IPS-20b (cell line): ENCODE data around the gene LDB1.

Source experiments
- H3K27ac ChIP-seq: one replicate; pipeline ENCODE4 v1.5.1; 2013; ENCODE audit warnings: low read length
- H3K27me3 ChIP-seq: 2 replicates; pipeline ENCODE4 v1.6.1; 2013; ENCODE audit warnings: mild to moderate bottlenecking, low read length, inconsistent platforms; ENCODE audit not compliant: insufficient read depth
- H3K36me3 ChIP-seq: 2 replicates; pipeline ENCODE4 v1.6.1; 2013; ENCODE audit warnings: low read depth, mild to moderate bottlenecking, inconsistent platforms, low read length, moderate library complexity; ENCODE audit not compliant: insufficient read depth
- H3K4me1 ChIP-seq: 2 replicates; pipeline ENCODE4 v1.6.1; 2013; ENCODE audit warnings: mild to moderate bottlenecking, control low read depth, inconsistent platforms, low read length, moderate library complexity; ENCODE audit not compliant: insufficient read depth
- H3K4me3 ChIP-seq: 2 replicates; pipeline ENCODE4 v1.5.1; 2013; ENCODE audit warnings: mild to moderate bottlenecking, low read length, inconsistent platforms
- H3K9ac ChIP-seq: 2 replicates; pipeline ENCODE4 v1.6.1; 2013; ENCODE audit warnings: low read depth, mild to moderate bottlenecking, inconsistent platforms, low read length, moderate library complexity
- H3K9me3 ChIP-seq: 2 replicates; pipeline ENCODE4 v1.6.1; 2013; ENCODE audit warnings: mild to moderate bottlenecking, low read depth, low read length, inconsistent platforms; ENCODE audit not compliant: insufficient read depth

LDB1 gene

DNA sequence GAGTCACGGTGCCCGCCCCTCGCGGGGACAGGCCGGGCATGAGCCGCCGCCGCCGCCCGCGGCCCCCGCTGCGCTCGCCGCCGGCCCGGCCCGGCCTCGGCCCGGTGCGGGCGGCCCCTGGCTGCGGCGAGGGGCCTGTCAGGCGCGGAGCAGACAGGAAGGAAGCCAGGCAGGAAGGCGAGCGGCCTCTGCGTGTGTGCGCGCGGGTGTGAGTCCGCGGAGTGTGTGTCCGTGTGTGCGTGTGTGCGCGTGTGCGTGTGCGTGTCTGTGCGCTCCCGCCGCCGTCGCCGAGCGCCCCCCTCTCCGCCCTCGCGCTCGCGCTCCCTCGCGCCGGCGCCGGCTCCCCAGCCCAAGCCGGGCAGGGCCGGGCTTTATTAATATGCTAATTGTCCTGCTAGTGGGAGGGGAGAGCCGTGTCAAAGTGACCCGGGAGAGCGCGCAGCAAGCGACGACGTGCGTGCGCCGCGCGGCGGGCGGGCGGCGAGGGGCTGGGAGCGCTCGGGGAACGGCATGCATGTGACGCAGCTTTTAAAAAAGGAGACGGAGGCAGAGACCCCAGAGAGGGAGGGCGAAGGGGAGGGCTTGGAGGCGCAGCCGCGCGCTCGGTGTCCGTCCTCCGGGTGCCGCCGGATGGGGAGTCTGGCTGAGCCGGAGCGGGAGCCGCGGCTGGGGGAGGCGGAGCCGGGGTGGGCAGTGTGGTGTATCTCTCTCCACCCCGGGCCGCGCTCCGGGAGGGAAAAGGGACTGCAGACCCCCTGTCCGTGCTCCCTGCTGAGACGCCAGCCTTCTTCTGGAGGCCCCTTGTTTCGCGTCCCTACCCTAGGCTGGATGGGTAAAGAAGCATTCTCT, at the start of gene LDB1:
Gene LDB1 (minus strand): TSS at position 227 of the 849 bp plus-strand sequence. CDS start 258 bp downstream, outside the sequence.
- peak within 1 kb of the TSS; percentile 93 for H3K27ac ChIP-seq
- no peaks in the 10 kb centered on the region for H3K36me3 ChIP-seq
- no peaks in the 10 kb centered on the region for H3K9me3 ChIP-seq
- peak within 1 kb of the TSS; percentile 85; the same call in 1 of the 2 replicates for H3K9ac ChIP-seq
- H3K27me3 ChIP-seq: no peaks in the 10 kb centered on the region
- H3K4me3 ChIP-seq: peak within 1 kb of the TSS; percentile 82
- H3K4me1 ChIP-seq: peaks cover 49% of the 10 kb centered on the region

DNA sequence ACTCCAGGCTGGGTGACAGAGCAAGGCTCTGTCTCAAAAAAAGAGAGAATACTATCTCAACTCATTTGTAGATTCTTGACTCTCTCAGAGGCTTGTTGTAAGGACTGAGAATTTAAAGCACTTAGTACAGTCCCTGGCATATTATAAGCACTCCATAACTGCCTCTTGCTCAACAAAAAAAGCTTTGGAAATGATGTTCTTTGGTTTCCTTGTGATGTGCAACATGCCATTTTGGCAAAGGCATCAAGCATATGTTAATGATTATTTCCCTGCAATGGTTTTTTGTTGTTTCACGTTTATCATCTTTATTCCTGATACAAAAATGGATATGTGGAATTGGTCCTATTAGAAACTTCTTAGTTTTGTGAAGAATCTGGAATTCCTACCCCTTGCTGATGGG, 47.7 kb upstream of the LDB1 start:
- Histone ChIP-seq H3K27me3 (no peaks in the 10 kb centered on the region), H3K4me1 (peaks cover 4% of the 10 kb centered on the region; the same call in 1 of the 2 replicates), H3K36me3 (peaks cover 14% of the 10 kb centered on the region), H3K27ac (no peak overlapping the region), H3K9ac (no peak overlapping the region), H3K4me3 (no peak overlapping the region), H3K9me3 (no peaks in the 10 kb centered on the region)

DNA sequence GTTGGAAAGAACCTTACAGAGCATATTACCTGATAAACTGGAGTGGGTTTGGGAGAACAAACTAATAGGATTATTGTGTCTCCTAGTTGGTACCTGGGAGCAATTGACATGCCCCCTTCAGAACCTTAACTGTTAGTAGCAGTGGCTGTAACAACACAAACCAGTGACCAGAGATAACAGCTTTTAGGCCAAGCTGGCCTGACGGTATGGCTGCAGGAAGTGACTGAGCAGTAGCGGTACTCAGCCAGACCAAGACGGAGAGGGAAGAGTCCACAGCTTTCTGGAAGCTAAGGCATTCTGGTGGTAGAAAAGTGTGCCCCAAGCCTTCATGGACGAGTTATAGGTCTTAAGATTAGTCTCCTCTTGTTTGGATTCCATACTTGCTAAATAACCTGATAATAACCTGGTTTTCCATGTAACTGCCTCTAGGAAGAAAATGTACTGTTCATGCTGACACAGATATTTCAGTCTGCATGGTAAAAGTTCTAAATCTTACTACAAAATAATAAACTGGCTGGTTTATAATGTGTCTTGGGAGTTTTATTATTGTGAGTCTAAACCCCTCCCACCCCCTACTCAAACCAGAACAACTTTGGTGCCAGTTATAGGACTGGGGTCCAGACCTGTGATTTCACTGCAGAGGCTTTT, 43.3 kb upstream of the LDB1 start:
- Histone ChIP-seq H3K9me3 (no peaks in the 10 kb centered on the region), H3K4me1 (peaks cover 4% of the 10 kb centered on the region; the same call in 1 of the 2 replicates), H3K4me3 (peak overlapping the region; percentile 29; the same call in 1 of the 2 replicates), H3K36me3 (peaks cover 58% of the 10 kb centered on the region), H3K27ac (no peak overlapping the region), H3K9ac (no peak overlapping the region), H3K27me3 (no peaks in the 10 kb centered on the region)

DNA sequence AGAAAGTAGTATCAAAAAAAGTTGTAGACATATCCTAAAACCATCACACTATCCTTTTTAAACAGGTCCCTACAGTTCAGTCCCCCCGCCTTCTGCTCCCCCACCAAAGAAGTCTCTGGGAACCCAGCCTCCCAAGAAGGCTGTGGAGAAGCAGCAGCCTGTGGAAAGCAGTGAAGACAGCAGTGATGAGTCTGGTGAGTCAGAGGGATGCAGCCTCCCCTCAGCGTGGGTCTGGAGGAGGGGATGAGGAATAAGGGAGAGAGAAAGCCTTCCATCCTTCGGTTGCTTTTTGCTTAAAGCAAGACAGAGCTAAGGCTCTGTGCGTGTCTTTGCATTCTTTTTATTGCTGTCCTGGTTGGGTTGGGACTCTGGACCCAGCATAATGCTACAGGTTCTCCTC, 39.7 kb upstream of the LDB1 start:
- H3K4me1 ChIP-seq: peaks cover 4% of the 10 kb centered on the region; the same call in 1 of the 2 replicates

DNA sequence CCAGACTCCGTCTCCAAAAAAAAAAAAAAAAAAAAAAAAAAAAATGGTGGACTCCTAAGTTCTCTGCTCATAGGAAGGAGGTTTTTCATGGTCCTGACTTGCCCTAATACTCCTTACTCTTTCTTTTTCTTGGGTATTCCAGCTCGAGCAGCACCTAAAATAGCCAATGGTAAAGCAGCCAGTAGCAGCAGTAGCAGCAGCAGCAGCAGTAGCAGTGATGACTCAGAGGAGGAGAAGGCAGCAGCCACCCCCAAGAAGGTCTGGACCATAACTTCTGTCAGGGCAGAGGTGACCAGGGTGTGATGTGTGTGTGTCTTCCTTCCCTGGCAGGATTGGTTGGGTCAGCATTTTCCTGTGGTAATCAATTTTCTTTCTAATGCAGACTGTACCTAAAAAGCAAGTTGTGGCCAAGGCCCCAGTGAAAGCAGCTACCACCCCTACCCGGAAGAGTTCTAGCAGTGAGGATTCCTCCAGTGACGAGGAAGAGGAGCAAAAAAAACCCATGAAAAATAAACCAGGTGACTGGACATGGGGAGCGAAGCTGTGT, 39.0 kb upstream of the LDB1 start:
- Histone ChIP-seq H3K36me3 (peaks cover 100% of the 10 kb centered on the region), H3K9ac (no peak overlapping the region)

More for the DNA sequence above, 39.7 kb upstream of the LDB1 start:
- no peaks in the 10 kb centered on the region for H3K27me3 ChIP-seq
- H3K9ac ChIP-seq: no peak overlapping the region
- no peak overlapping the region for H3K4me3 ChIP-seq
- H3K27ac ChIP-seq: no peak overlapping the region
- peaks cover 94% of the 10 kb centered on the region for H3K36me3 ChIP-seq
- H3K9me3 ChIP-seq: no peaks in the 10 kb centered on the region

GRCh38 chr10:102157224-102157623, 37.1 kb upstream of the LDB1 start:
- no peak overlapping the region for H3K4me3 ChIP-seq
- no peaks in the 10 kb centered on the region for H3K27me3 ChIP-seq
- H3K9ac ChIP-seq: no peak overlapping the region
- peaks cover 81% of the 10 kb centered on the region for H3K36me3 ChIP-seq
- H3K4me1 ChIP-seq: no peaks in the 10 kb centered on the region
- H3K27ac ChIP-seq: no peak overlapping the region
- H3K9me3 ChIP-seq: no peaks in the 10 kb centered on the region

More for the DNA sequence above, 39.0 kb upstream of the LDB1 start:
- Histone ChIP-seq H3K27me3 (no peaks in the 10 kb centered on the region), H3K9me3 (no peaks in the 10 kb centered on the region), H3K27ac (no peak overlapping the region), H3K4me1 (peaks cover 4% of the 10 kb centered on the region; the same call in 1 of the 2 replicates), H3K4me3 (no peak overlapping the region)

DNA sequence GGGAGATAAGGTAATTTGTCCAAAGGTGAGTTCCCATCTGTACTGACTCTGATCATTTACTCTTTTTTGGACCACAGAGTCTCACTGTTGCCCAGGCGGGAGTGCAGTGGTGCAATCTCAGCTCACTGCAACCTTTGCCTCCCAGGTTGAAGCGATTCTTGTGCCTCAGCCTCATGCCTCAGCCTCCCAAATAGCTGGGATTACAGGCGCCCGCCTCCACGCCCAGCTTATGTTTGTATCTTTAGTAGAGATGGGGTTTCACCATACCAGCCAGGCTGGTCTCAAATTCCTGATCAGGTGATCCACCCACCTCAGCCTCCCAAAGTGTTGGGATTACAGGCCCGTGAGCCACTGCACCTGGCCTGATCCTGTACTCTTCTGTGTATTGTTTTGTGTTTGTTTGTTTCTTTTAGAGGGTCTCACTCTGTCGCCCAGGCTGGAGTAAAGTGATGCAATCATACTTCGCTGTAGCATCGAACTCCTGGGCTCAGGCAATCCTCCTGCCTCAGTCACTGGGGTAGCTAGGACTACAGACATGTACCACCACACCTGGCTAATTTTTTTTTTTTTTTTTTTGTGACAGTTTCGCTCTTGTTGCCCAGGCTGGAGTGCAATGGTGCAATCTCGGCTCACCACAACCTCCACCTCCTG, 34.4 kb upstream of the LDB1 start:
- no peak overlapping the region; the same call in 1 of the 2 replicates for H3K4me3 ChIP-seq
- H3K36me3 ChIP-seq: peaks cover 72% of the 10 kb centered on the region
- no peak overlapping the region for H3K27ac ChIP-seq
- no peaks in the 10 kb centered on the region for H3K9me3 ChIP-seq
- no peak overlapping the region for H3K9ac ChIP-seq
- H3K4me1 ChIP-seq: peaks cover 7% of the 10 kb centered on the region; the same call in 1 of the 2 replicates
- no peaks in the 10 kb centered on the region for H3K27me3 ChIP-seq

GRCh38 chr10:102153093-102153620, 33.0 kb upstream of the LDB1 start:
- Histone ChIP-seq H3K4me1 (peaks cover 7% of the 10 kb centered on the region; the same call in 1 of the 2 replicates), H3K9ac (peak overlapping the region; percentile 100), H3K27me3 (no peaks in the 10 kb centered on the region), H3K36me3 (peaks cover 72% of the 10 kb centered on the region), H3K9me3 (no peaks in the 10 kb centered on the region), H3K27ac (peak overlapping the region; percentile 70), H3K4me3 (peak overlapping the region; percentile 97)

DNA sequence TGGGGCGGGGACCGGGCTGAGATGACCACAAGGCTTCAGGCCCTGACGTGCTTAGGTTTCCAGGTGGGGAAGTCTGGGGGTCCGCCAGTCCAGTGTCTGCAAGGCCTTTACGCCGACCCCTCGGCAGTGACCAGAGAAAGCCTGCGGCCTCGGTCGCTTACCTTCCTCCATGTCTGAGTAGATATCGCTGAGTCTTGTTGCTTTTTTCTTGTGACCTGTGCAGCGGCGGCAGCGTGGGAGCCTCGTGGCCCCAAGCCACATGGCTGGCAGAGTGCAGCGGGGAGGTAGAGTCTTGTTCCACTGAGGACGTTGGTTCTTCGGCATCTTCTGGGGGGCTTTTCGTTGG, 32.4 kb upstream of the LDB1 start:
- H3K4me1 ChIP-seq: peaks cover 7% of the 10 kb centered on the region; the same call in 1 of the 2 replicates

DNA sequence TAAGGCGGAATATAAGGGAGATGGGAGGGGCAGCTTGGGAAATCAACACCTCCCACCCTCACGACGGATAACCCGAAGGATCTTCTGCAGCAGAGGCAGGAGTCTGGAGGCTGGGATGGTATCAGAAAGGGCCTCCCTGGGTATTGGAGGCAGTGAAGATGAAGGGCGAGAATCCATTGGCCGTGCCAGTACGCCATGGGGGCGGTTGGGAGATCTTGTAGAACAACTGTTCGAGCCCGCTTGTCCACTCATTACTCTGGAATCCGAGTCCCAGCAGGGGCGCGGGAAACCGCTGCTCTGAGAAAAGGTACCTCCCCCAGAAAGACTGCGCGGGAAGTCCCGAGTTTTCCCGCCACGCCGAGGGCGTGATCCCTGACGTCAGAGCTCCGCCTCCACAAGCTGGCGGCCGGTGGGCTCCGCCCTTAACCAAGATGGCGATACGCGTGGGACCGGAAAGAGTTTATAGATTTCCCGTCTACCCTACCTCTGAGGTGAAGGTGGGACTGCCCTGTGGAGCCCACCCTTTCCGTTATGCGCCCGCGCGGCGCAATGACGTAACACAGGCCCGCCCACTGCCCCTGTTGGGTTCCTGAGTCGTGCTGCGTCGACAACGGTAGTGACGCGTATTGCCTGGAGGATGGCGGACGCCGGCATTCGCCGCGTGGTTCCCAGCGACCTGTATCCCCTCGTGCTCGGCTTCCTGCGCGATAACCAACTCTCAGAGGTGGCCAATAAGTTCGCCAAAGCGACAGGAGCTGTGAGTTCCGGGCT, 31.8 kb upstream of the LDB1 start, which contains the start of gene NOLC1:
Gene NOLC1 (plus strand): TSS at position 616 of the 771 bp plus-strand sequence. CDS start 22 bp downstream, at position 638.
- H3K27ac ChIP-seq: peak within 1 kb of the TSS; percentile 70
- H3K4me1 ChIP-seq: peaks cover 7% of the 10 kb centered on the region; the same call in 1 of the 2 replicates
- peaks cover 72% of the 10 kb centered on the region for H3K36me3 ChIP-seq
- peak within 1 kb of the TSS; percentile 97 for H3K4me3 ChIP-seq
- peak within 1 kb of the TSS; percentile 100 for H3K9ac ChIP-seq
- H3K27me3 ChIP-seq: no peaks in the 10 kb centered on the region
- no peaks in the 10 kb centered on the region for H3K9me3 ChIP-seq

More for the DNA sequence above, 32.4 kb upstream of the LDB1 start:
- Histone ChIP-seq H3K36me3 (peaks cover 72% of the 10 kb centered on the region), H3K27ac (peak overlapping the region; percentile 70), H3K9ac (peak overlapping the region; percentile 100), H3K4me3 (peak overlapping the region; percentile 97), H3K9me3 (no peaks in the 10 kb centered on the region), H3K27me3 (no peaks in the 10 kb centered on the region)
